ENCODE results near the gene TMEM259.

- no peak for TF ChIP-seq EP300 (IDR thresholded peaks at IDR 0.05)
- no peak for TF ChIP-seq POLR2AphosphoS5 (IDR thresholded peaks at IDR 0.05)
These were observed 47.0 kb downstream of the TMEM259 start for GRCh38 chr19:973726-974563.
